ENCODE data around the gene AP2A1. TPM values are rescaled to one million over a fixed set of nuclear protein-coding genes. Genes with fewer than 3 reads are reported as not detected.
A peak's percentile ranks its signal among the peaks of the same experiment; 100 is the strongest.

The AP2A1 gene
- total RNA-seq, 1 experiment from 2014 or later: 107 TPM

DNA sequence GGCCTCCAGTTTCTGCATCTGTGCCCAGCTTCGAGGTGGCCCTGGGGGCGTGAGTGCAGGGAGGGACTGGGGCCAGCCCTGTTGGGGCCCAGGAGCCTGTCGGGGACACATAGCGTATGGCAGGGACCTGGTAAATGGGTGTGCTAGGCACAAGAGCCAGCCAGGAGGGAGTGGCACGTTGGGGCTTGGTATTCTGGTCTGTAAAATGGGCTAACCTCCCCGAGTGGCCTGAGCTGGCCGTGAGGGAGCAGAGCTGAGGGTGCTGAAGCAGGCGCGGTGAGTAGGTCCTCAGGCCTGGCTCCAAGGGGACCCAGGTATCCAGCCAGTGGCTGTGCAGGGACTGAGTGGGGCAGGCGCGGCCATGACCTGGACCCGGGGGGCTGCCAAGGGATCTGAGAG, 88.5 kb downstream of the AP2A1 start:
- intact Hi-C loops (cut with micrococcal nuclease; ENCODE audit: unreplicated experiment): no loop called here
- H3K27me3 Mint-ChIP-seq (ENCODE audit: insufficient read depth, unreplicated experiment): no peaks in the 10 kb centered on the region
- H3K36me3 Mint-ChIP-seq (ENCODE audit: insufficient read depth, unreplicated experiment): peaks cover 80% of the 10 kb centered on the region

DNA sequence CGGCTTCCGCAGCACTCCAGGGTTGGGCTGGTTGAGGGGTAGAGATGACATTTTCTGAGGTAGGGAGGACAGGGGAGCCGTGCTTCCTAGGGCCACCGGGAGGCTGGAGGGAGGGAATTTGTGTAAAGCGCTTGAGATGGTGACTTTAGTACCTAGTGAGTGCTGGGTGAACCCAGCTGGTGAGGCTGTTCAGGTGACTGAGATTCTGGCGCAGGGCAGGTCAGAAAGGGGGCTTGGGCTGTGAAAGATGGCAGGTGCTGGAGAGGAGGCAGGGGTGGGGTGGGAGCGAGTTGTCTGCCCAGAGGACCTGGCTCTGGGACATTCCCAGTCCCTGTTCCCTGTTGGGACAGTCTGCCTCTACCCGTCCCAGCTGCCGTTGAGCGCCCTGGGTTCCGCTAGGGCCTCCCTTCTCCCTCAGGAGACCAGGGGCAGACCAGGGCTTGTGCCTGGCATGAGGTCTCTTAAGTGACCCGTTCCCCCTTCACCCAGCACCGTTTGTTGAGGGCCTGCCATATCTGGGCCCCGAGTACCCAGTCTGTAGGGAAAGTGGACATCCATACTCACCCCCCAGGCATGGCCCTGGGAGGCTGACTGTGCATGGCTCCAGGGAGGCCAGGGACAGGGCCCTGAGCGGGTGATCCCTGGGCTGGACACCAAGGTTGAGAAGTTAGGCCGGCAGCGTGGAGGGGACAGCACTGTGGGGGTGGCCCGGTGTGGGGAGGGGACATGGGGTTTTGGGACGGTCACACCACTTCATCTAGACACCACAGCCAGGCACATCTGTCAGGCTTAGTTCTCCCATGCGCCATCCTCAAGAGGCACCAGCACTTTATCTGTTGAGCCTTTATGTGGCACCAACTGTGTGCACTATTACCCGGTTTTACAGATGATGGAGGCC, 89.1 kb downstream of the AP2A1 start:
- Mint-ChIP-seq H3K27me3 (ENCODE audit: insufficient read depth, unreplicated experiment) (no peaks in the 10 kb centered on the region), H3K9me3 (ENCODE audit: unreplicated experiment) (no peaks in the 10 kb centered on the region), H3K4me1 (ENCODE audit: low read depth, unreplicated experiment) (peaks cover 10% of the 10 kb centered on the region), H3K4me3 (ENCODE audit: unreplicated experiment) (peak overlapping the region; percentile 40), H3K36me3 (ENCODE audit: insufficient read depth, unreplicated experiment) (peaks cover 80% of the 10 kb centered on the region), H3K27ac (ENCODE audit: unreplicated experiment) (peak overlapping the region; percentile 37)
- no TSS peak for BruUV-seq (replicated peaks)
- Histone ChIP-seq H3K4me1 (peaks cover 9% of the 10 kb centered on the region; the same call in 1 of the 2 replicates), H3K4me3 (ENCODE audit: low read depth, low read length) (no peak overlapping the region), H3K36me3 (ENCODE audit: control insufficient read depth, insufficient read depth, low read length) (peaks cover 13% of the 10 kb centered on the region), H3K9me3 (no peaks in the 10 kb centered on the region), H3K27me3 (replicated peaks; ENCODE audit: control insufficient read depth, insufficient read depth, low read length) (no peaks in the 10 kb centered on the region)
- ChIA-PET POLR2A (no interaction called here), CTCF (no interaction called here)
- TF ChIP-seq, protein P1, sequence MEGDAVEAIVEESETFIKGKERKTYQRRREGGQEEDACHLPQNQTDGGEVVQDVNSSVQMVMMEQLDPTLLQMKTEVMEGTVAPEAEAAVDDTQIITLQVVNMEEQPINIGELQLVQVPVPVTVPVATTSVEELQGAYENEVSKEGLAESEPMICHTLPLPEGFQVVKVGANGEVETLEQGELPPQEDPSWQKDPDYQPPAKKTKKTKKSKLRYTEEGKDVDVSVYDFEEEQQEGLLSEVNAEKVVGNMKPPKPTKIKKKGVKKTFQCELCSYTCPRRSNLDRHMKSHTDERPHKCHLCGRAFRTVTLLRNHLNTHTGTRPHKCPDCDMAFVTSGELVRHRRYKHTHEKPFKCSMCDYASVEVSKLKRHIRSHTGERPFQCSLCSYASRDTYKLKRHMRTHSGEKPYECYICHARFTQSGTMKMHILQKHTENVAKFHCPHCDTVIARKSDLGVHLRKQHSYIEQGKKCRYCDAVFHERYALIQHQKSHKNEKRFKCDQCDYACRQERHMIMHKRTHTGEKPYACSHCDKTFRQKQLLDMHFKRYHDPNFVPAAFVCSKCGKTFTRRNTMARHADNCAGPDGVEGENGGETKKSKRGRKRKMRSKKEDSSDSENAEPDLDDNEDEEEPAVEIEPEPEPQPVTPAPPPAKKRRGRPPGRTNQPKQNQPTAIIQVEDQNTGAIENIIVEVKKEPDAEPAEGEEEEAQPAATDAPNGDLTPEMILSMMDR (IDR thresholded peaks at IDR 0.05; ENCODE audit: insufficient read depth in 1 of 2, low read depth in 1 of 2, low read length in 1 of 2, severe bottlenecking in 1 of 2, unreplicated experiment in 1 of 2): no peak
- intact Hi-C loops (cut with micrococcal nuclease; ENCODE audit: unreplicated experiment): no loop called here
- no peak for DNase-seq

More for the DNA sequence above, 88.5 kb downstream of the AP2A1 start:
- Mint-ChIP-seq H3K9me3 (ENCODE audit: unreplicated experiment) (no peaks in the 10 kb centered on the region), H3K4me3 (ENCODE audit: unreplicated experiment) (peak overlapping the region; percentile 40), H3K27ac (ENCODE audit: unreplicated experiment) (peak overlapping the region; percentile 37), H3K4me1 (ENCODE audit: low read depth, unreplicated experiment) (peaks cover 10% of the 10 kb centered on the region)
- BruUV-seq (replicated peaks): no TSS peak
- no peak overlapping the region for H3K4me3 ChIP-seq (ENCODE audit: low read depth, low read length)
- H3K9me3 ChIP-seq: no peaks in the 10 kb centered on the region
- TF ChIP-seq, protein P1 (IDR thresholded peaks at IDR 0.05; ENCODE audit: insufficient read depth in 1 of 2, low read depth in 1 of 2, low read length in 1 of 2, severe bottlenecking in 1 of 2, unreplicated experiment in 1 of 2): no peak
- ChIA-PET POLR2A (interaction anchor here (1.1 kb wide), 1 partner anchor 22 kb away, joined by 3 read pairs; the partner anchor contains the start of genes AKT1S1 and TBC1D17), CTCF (no interaction called here)
- no peaks in the 10 kb centered on the region for H3K27me3 ChIP-seq (replicated peaks; ENCODE audit: control insufficient read depth, insufficient read depth, low read length)
- no peak for DNase-seq
- H3K36me3 ChIP-seq (ENCODE audit: control insufficient read depth, insufficient read depth, low read length): peaks cover 13% of the 10 kb centered on the region
- H3K4me1 ChIP-seq: peaks cover 9% of the 10 kb centered on the region; the same call in 1 of the 2 replicates

DNA sequence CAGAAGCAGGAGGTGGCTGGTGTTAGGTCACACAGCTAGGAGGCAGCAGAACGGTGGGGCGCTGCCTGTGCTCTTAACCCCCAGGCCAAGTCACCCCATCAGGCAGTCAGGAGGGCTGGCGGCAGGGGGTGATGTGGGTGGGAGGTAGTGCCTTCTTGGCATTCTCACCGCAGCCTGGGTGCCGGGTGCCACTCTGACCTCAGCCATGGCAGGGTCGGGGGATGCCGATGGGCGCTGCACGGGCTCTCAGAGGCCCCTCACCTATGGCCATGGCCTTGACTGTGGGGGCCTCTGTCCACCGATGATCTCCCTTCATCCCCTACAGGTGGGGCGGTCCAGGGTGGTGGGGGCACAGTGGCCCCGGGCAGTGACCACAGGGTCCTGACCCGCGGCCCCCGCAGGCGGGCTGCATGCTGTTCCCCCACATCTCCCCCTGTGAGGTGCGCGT, 89.8 kb downstream of the AP2A1 start:
- H3K27ac Mint-ChIP-seq (ENCODE audit: unreplicated experiment): peak overlapping the region; percentile 61
- H3K4me1 Mint-ChIP-seq (ENCODE audit: low read depth, unreplicated experiment): peaks cover 10% of the 10 kb centered on the region
- no peaks in the 10 kb centered on the region for H3K9me3 Mint-ChIP-seq (ENCODE audit: unreplicated experiment)
- H3K36me3 Mint-ChIP-seq (ENCODE audit: insufficient read depth, unreplicated experiment): peaks cover 84% of the 10 kb centered on the region
- BruUV-seq (replicated peaks): no TSS peak
- CTCF ChIA-PET: no interaction called here
- DNase-seq: no peak
- no peak overlapping the region for H3K4me3 Mint-ChIP-seq (ENCODE audit: unreplicated experiment)
- intact Hi-C loops (cut with micrococcal nuclease; ENCODE audit: unreplicated experiment): no loop called here
- Histone ChIP-seq H3K9me3 (no peaks in the 10 kb centered on the region), H3K4me3 (ENCODE audit: low read depth, low read length) (no peak overlapping the region), H3K27me3 (replicated peaks; ENCODE audit: control insufficient read depth, insufficient read depth, low read length) (no peaks in the 10 kb centered on the region), H3K36me3 (ENCODE audit: control insufficient read depth, insufficient read depth, low read length) (peaks cover 13% of the 10 kb centered on the region), H3K4me1 (peaks cover 9% of the 10 kb centered on the region; the same call in 1 of the 2 replicates)
- H3K27me3 Mint-ChIP-seq (ENCODE audit: insufficient read depth, unreplicated experiment): no peaks in the 10 kb centered on the region
- TF ChIP-seq, protein P1 (IDR thresholded peaks at IDR 0.05; ENCODE audit: insufficient read depth in 1 of 2, low read depth in 1 of 2, low read length in 1 of 2, severe bottlenecking in 1 of 2, unreplicated experiment in 1 of 2): no peak
- POLR2A ChIA-PET: no interaction called here

Small RNAs within 50 kb of the gene (microRNA-seq; reads per million reads assigned to microRNA genes)
- gene MIR4749 (4.3 reads per million, percentile 29 among the genes with 10 or more reads in this experiment), gene MIR6799 (1.1 reads per million), gene MIR6800 (2.6 reads per million, percentile 14 among the genes with 10 or more reads in this experiment)

Other genes with a start within 250 kb of the AP2A1 start
- 6.6 and 7.0 TPM in 2 replicates for gene RCN3, start 239.0 kb upstream of the AP2A1 start, total RNA-seq (2022)
- gene NOSIP, start 186.4 kb upstream of the AP2A1 start, total RNA-seq (2022): 74.7 and 77.7 TPM in 2 replicates
- 7.7 and 8.4 TPM in 2 replicates for gene PRRG2, start 185.7 kb upstream of the AP2A1 start, total RNA-seq (2022)
- 38.8 and 40.5 TPM in 2 replicates for gene PRR12, start 175.8 kb upstream of the AP2A1 start, total RNA-seq (2022)
- gene RRAS, start 126.9 kb upstream of the AP2A1 start, total RNA-seq (2022): 10.6 and 11.3 TPM in 2 replicates
- 83.4 and 89.5 TPM in 2 replicates for gene SCAF1, start 124.8 kb upstream of the AP2A1 start, total RNA-seq (2022)
- 125 and 131 TPM in 2 replicates for gene IRF3, start 101.1 kb upstream of the AP2A1 start, total RNA-seq (2022)
- gene BCL2L12, start 101.1 kb upstream of the AP2A1 start, total RNA-seq (2022): 103 and 111 TPM in 2 replicates
- 326 and 343 TPM in 2 replicates for gene PRMT1, start 89.7 kb upstream of the AP2A1 start, total RNA-seq (2022)
- 8.5 and 10.4 TPM in 2 replicates for gene ADM5, start 77.4 kb upstream of the AP2A1 start, total RNA-seq (2022)
- gene CPT1C, start 75.9 kb upstream of the AP2A1 start, total RNA-seq (2022): 1.9 and 2.0 TPM in 2 replicates
- gene TSKS, start 3.7 kb upstream of the AP2A1 start, total RNA-seq (2022): not detected in 2 replicates
- 0.75 and 0.93 TPM in 2 replicates for gene FUZ, start 46.3 kb downstream of the AP2A1 start, total RNA-seq (2022)
- 102 and 104 TPM in 2 replicates for gene MED25, start 51.3 kb downstream of the AP2A1 start, total RNA-seq (2022)
- 209 and 224 TPM in 2 replicates for gene PTOV1, start 84.2 kb downstream of the AP2A1 start, total RNA-seq (2022)
- 130 and 147 TPM in 2 replicates for gene PNKP, start 100.6 kb downstream of the AP2A1 start, total RNA-seq (2022)
- gene AKT1S1, start 110.4 kb downstream of the AP2A1 start, total RNA-seq (2022): 64.6 and 77.6 TPM in 2 replicates
- 55.3 and 56.5 TPM in 2 replicates for gene TBC1D17, start 110.7 kb downstream of the AP2A1 start, total RNA-seq (2022)
- 0.61 and 1.1 TPM in 2 replicates for gene IL4I1, start 129.9 kb downstream of the AP2A1 start, total RNA-seq (2022)
- 47.3 and 64.0 TPM in 2 replicates for gene ATF5, start 162.2 kb downstream of the AP2A1 start, total RNA-seq (2022)
- gene NUP62, start 162.5 kb downstream of the AP2A1 start, total RNA-seq (2022): 116 and 118 TPM in 2 replicates
- not detected in 2 replicates for gene SIGLEC11, start 194.2 kb downstream of the AP2A1 start, total RNA-seq (2022)